Activated CD8-positive, alpha-beta memory T cell treated with anti-CD3 and anti-CD28 coated beads, Interleukin-2, amount 10 ng/mL, durations not matched to agents 7 days and 5 days (primary cell): ENCODE data around the gene ZNF350. TPM values are rescaled to one million over a fixed set of nuclear protein-coding genes. Genes with fewer than 3 reads are reported as not detected.

ENCODE experiments used
- total RNA-seq, 2 experiments: library from RNA; stranded (reverse); gene quantifications; one replicate each; pipeline ENCODE4 v1.2.3, GENCODE V29; 2021

ZNF350 gene
- total RNA-seq, 2 experiments from 2014 or later: 10.2 to 12.7 TPM

Other genes with a start within 250 kb of the ZNF350 start
- not detected for gene FPR1, start 235.0 kb downstream of the ZNF350 start, total RNA-seq
- not detected for gene FPR2, start 225.7 kb downstream of the ZNF350 start, total RNA-seq
- not detected for gene FPR3, start 191.7 kb downstream of the ZNF350 start, total RNA-seq
- gene ZNF577, start 98.9 kb downstream of the ZNF350 start, total RNA-seq: 1 to 10 TPM; 4.3 to 6.9 TPM
- gene ZNF649, start 81.8 kb downstream of the ZNF350 start, total RNA-seq: 10 to 100 TPM; 10.6 to 12.4 TPM
- gene ZNF613, start 59.4 kb downstream of the ZNF350 start, total RNA-seq: 1 to 10 TPM; 5.0 to 5.7 TPM
- 10 to 100 TPM; 11.9 to 13.0 TPM for gene ZNF615, start 21.4 kb upstream of the ZNF350 start, total RNA-seq
- gene ZNF614, start 41.5 kb upstream of the ZNF350 start, total RNA-seq: 10 to 100 TPM in 1 of 2 experiments, 1 to 10 TPM in 1; 8.7 to 11.5 TPM
- 10 to 100 TPM in 1 of 2 experiments, 1 to 10 TPM in 1; 8.8 to 15.1 TPM for gene ZNF432, start 62.0 kb upstream of the ZNF350 start, total RNA-seq
- 10 to 100 TPM; 22.3 to 30.4 TPM for gene ZNF841, start 108.9 kb upstream of the ZNF350 start, total RNA-seq
- 1 to 10 TPM; 6.8 to 7.8 TPM for gene ZNF616, start 153.1 kb upstream of the ZNF350 start, total RNA-seq
- gene ZNF836, start 184.8 kb upstream of the ZNF350 start, total RNA-seq: 10 to 100 TPM; 12.6 to 14.6 TPM
- 100 to 1,000 TPM; 168 to 207 TPM for gene PPP2R1A, start 203.2 kb upstream of the ZNF350 start, total RNA-seq